ENCODE results near the gene STK32C.
A peak's percentile ranks its signal among the peaks of the same experiment; 100 is the strongest.
"Not testable (repeated sequence)": the region's sequence is repeated elsewhere in the genome, so short reads cannot be mapped to it uniquely, and the experiment has no call there.

Gene STK32C

DNA sequence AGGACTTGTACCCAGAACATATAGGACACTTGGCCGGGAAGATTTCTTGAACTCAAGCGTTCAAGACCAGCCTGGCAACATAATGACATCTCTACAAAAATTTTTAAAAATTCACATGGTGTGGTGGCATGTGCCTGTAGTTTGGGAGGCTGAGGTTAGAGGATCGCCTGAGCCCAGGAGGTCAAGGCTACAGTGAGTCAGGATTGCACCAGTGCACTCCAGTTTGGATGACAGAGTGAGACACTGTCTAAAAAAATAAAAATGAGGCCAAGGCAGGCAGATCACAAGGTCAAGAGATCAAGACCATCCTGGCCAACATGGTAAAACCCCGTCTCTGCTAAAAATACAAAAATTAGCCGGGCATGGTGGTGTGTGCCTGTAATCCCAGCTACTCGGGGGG is 9.7 kb upstream of the STK32C start:
- DNase-seq (ENCODE audit: low spot score): not testable (repeated sequence)

- DNase-seq (ENCODE audit: low spot score): no peak
Measured at GRCh38 chr10:132316133-132316532, 8.4 kb upstream of the STK32C start.

DNA sequence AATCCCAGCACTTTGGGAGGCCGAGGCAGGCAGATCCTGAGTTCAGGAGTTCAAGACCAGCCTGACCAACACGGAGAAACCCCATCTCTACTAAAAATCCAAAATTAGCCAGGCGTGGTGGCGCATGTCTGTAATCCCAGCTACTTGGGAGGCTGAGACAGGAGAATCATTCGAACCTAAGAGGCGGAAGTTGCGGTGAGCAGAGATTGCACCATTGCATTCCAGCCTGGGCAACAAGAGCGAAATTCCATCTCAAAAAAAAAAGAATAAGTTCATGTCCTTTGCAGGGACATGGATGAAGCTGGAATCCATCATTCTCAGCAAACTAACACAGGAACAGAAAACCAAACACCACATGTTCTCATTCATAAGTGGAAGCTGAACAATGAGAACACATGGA is 7.1 kb upstream of the STK32C start:
- not testable (repeated sequence) for DNase-seq (ENCODE audit: low spot score)

GRCh38 chr10:132314336-132314735 is 6.6 kb upstream of the STK32C start:
- no peak for DNase-seq (ENCODE audit: low spot score)

DNA sequence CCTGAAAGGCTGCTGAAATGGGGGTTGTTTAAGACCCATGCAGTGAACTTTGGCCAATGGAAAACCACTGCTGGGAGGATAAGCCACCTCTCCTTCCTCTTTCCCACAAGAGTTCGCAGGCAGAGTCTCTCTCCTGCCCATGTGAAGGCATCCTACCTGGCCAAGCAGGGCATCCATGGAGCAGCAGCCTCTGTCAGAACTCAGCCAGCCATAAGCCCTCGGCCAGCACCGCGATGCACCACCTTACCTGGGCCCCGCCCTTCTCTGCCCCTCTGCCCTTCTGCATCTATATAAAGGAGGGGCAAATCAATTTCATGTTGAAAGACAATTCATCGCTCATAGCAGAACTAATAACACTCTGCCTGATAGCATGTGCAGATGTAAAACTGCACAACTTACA is 6.1 kb upstream of the STK32C start:
- no peak for DNase-seq (ENCODE audit: low spot score)

DNA sequence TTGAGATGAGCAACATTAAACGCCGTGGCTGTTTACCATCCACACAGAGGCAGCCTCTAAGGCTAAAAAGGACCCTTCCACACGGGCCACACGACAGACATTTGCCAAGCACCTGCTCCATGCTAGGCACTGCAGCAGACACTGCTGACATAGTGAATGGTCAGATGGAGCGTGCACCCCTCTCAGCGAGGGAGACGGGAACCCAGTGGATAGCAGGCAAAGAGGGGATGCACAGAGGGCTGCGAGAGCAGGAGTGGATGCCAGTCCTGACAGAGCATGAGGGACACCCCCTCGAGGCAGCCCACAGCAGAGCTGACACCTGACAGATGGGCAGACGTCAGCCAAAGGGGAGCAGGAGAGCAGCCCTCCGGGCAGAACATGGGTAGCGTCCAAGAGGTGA is 5.6 kb upstream of the STK32C start:
- no peak for DNase-seq (ENCODE audit: low spot score)

GRCh38 chr10:132311338-132311939 is 3.7 kb upstream of the STK32C start:
- no peak for DNase-seq (ENCODE audit: low spot score)

DNA sequence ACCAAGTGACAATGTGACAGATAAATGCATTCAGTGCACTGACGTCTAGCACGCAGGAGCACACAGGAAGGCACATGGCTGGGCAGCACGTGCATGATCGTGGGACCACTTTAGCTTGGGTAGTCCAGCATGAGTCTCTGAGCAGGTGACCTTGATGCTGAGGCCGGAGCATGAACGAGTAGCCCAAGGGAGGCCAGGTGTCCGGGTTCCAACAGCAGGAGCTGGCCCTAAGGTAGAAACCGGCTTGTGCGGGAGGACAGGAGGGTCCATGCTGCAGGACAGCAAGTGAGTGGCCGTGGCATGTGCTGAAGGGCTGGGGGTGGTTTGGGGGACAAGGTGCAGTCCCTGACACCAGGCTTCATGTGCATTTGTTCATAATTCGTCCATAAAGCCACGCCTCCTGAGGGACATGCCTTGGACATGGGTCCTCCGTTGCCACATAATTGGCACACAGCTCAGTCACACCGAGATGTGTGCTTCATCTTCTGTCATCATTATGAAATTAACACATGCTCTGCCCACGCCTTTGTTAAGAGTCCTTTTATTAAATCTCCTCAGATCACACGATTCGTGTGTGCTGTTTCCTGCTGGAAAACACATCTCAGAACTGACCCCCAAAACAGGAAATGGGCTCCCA is 3.1 kb upstream of the STK32C start:
- peak; percentile 54 for DNase-seq (ENCODE audit: low spot score)

GRCh38 chr10:132309879-132310591 is 2.3 kb upstream of the STK32C start:
- no peak for DNase-seq (ENCODE audit: low spot score)

GRCh38 chr10:132309471-132309865 is 1.7 kb upstream of the STK32C start:
- no peak for DNase-seq (ENCODE audit: low spot score)

- DNase-seq (ENCODE audit: low spot score): no peak
Measured at GRCh38 chr10:132308587-132309470, 1.1 kb upstream of the STK32C start.

DNA sequence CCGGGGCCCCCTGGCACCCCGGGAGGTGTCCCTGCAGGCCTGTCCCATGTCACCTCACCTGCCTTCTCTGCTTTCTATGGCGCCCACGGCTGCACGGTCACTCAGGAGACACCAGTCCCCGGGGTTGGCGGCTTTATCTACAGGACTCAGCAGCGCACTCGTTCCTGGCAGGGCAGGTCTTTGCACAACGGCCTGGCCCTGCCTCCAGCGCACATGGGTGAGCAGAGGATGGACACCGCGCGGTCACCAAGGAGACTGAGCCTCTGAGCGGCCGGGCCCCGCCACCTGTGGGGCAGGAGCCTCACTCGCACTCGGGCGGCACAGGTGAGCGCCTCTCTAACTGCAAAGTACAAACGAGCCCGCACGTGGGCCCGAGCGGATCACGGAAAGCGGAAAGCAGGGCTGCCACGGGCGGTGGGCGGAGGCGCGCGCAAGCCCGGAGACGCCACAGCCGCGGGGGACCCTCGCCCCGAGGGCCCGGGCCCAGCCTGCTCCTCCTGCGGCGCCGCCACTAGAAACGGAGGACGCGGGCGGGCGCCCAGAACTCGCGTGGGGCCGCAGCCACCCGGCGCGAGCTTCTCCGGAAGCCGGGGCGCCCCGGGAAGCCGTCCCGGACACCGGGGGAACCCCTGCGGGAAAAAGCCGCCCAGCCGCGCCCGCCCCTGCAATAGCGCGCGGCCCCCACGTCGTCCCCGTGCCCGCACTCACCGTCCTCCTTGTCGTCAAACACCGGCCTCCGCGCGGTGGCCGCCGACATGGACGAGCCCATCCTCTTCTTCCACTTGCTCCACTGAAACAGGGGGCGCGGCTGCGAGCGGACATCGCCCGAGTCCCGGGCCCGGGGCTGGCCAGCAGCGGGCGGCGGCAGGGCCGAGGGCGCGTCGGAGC is 642 bp downstream of the STK32C start:
- DNase-seq (ENCODE audit: low spot score): no peak

- no peak for DNase-seq (ENCODE audit: low spot score)
Measured at GRCh38 chr10:132306343-132306685, 1.4 kb downstream of the STK32C start.

DNA sequence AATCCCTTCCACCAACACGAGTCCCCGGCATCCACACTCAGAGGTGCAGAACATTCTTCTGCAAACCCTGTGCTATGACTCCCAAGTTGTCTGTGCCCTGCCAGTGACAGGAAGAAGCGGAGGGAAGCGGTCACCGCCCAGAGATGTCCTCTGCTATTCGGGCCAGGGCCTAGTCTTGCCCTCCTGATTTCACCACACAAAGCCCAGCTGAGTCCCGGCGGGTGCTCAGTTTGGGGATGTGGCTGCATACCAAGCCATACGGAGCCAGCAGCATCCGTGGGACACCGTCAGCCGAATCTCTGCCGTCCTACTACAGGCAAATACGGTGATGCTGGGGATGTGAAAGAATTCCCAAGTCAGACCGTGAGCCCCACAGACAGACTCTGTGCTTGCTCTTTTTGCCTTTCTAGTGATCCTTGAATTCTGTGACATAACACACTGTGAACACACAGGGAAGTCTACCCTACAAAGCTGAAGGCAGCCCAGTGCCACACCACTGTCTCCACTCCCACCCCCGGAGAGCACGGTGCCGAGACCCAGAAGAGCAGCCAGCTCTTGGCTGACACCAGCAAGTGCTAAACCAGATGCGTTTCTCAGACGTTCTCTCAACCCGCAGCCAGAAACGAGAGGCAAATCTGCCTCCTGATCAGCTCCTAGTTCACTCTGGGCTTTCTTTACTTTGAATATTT is 2.0 kb downstream of the STK32C start:
- DNase-seq (ENCODE audit: low spot score): no peak

GRCh38 chr10:132304756-132305509 is 2.8 kb downstream of the STK32C start:
- DNase-seq (ENCODE audit: low spot score): no peak

GRCh38 chr10:132303361-132304115 is 4.2 kb downstream of the STK32C start:
- no peak for DNase-seq (ENCODE audit: low spot score)

- no peak for DNase-seq (ENCODE audit: low spot score)
Measured at GRCh38 chr10:132302421-132303310, 5.1 kb downstream of the STK32C start.
